ENCODE data around the gene ZDHHC4.
A peak's percentile ranks its signal among the peaks of the same experiment; 100 is the strongest.
"Not testable (repeated sequence)": the region's sequence is repeated elsewhere in the genome, so short reads cannot be mapped to it uniquely, and the experiment has no call there.

ZDHHC4 gene

GRCh38 chr7:6562106-6562505 is 15.1 kb upstream of the ZDHHC4 start:
- Histone ChIP-seq H3K9me3 (ENCODE audit: control insufficient read depth in 2 of 2, low read length in 2 of 2) (no peaks in the 10 kb centered on the region), H3K4me1 (ENCODE audit: control insufficient read depth in 2 of 2, insufficient read depth in 2 of 2, low read length in 2 of 2) (no peaks in the 10 kb centered on the region), H3K9ac (ENCODE audit: low read depth in 1 of 2, low read length in 2 of 2) (no peak overlapping the region), H3K27me3 (ENCODE audit: control insufficient read depth in 2 of 2, insufficient read depth in 2 of 2, low read length in 2 of 2) (no peaks in the 10 kb centered on the region), H3K36me3 (ENCODE audit: control insufficient read depth in 2 of 2, insufficient read depth in 2 of 2, low read length in 2 of 2) (no peaks in the 10 kb centered on the region), H3K27ac (ENCODE audit: low read depth in 2 of 2, low read length in 2 of 2) (no peak overlapping the region), H3K4me3 (ENCODE audit: low read length in 2 of 2) (no peak overlapping the region)

DNA sequence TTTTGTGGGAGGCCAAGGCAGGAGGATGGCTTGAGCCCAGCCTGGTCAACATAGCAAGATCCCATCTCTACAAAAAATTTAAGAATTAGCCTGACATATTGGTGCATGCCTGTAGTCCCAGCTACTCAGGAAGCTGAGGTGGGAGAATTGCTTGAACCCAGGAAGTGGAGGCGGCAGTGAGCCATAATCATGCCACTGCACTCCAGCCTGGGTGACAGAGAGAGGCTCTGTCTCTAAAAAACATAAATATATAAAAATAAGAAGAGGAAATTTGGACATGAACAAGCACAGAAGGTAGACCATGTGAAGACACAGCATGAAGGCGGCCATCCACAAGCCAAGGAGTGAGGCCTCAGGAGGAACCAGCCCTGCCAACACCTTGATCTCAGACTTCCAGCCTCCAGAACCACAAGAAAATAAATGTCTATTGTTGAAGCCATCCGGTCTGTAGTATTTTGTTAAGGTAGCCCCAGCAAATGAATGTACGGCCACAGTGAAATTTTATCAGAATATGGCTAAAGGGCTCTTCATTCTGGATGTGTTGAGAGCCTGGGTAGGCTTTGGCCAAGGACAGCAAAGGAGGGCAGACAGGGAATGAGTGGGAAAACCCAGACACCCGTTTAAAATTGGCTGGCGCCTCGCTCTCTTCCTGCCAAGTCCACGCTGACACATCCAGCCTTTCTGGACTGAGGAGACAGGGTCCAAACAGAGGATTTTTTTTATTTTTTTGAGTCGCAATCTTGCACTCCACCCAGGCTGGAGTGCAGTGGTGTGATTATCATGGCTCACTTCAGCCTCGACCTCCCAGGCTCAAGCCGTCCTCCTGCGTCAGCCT is 13.1 kb upstream of the ZDHHC4 start:
- no peaks in the 10 kb centered on the region for H3K9me3 ChIP-seq (ENCODE audit: control insufficient read depth in 2 of 2, low read length in 2 of 2)
- no peaks in the 10 kb centered on the region for H3K4me1 ChIP-seq (ENCODE audit: control insufficient read depth in 2 of 2, insufficient read depth in 2 of 2, low read length in 2 of 2)
- H3K27me3 ChIP-seq (ENCODE audit: control insufficient read depth in 2 of 2, insufficient read depth in 2 of 2, low read length in 2 of 2): no peaks in the 10 kb centered on the region
- H3K27ac ChIP-seq (ENCODE audit: low read depth in 2 of 2, low read length in 2 of 2): no peak overlapping the region
- H3K9ac ChIP-seq (ENCODE audit: low read depth in 1 of 2, low read length in 2 of 2): no peak overlapping the region
- H3K4me3 ChIP-seq (ENCODE audit: low read length in 2 of 2): no peak overlapping the region
- H3K36me3 ChIP-seq (ENCODE audit: control insufficient read depth in 2 of 2, insufficient read depth in 2 of 2, low read length in 2 of 2): no peaks in the 10 kb centered on the region

DNA sequence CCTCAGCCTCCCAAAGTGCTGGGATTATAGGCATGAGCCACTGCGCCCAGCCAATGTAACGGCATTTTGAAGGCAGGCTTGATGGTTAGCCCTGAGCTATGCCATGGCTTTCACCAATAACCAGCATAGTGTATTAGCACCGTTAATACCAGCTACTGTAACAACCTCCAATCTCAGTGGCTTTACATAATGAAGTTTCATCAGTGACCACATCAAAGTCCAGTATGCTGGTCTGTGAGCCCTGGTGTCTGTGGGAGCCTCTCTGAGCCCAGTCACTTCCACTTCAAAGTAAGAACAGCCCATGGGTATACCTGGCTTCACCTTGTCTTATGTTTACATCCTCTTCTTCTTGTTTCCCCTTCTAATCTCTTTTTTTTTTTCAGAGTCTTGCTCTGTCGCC is 11.6 kb upstream of the ZDHHC4 start:
- Histone ChIP-seq H3K27me3 (ENCODE audit: control insufficient read depth in 2 of 2, insufficient read depth in 2 of 2, low read length in 2 of 2) (no peaks in the 10 kb centered on the region), H3K4me3 (ENCODE audit: low read length in 2 of 2) (no peak overlapping the region), H3K9ac (ENCODE audit: low read depth in 1 of 2, low read length in 2 of 2) (no peak overlapping the region), H3K27ac (ENCODE audit: low read depth in 2 of 2, low read length in 2 of 2) (no peak overlapping the region), H3K4me1 (ENCODE audit: control insufficient read depth in 2 of 2, insufficient read depth in 2 of 2, low read length in 2 of 2) (no peaks in the 10 kb centered on the region), H3K9me3 (ENCODE audit: control insufficient read depth in 2 of 2, low read length in 2 of 2) (no peaks in the 10 kb centered on the region), H3K36me3 (ENCODE audit: control insufficient read depth in 2 of 2, insufficient read depth in 2 of 2, low read length in 2 of 2) (no peaks in the 10 kb centered on the region)

DNA sequence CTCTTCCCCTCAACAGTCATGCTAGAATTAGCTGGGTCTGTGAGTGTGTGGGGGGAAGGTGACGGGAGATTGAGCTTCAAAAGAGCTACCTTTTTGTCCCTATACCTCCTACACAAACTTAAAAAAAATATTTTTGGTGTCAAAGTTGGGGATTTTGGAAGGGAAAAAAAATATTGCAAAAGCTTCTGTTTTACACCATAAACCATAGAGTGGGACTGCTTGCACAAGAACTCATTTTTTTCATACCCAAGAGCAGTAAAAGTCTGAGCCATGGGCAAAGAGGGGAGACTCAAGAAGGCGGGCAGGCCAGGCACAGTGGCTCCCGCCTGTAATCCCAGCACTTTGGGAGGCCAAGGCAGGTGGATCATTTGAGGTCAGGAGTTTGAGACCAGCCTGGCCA is 9.4 kb upstream of the ZDHHC4 start:
- Histone ChIP-seq H3K9ac (ENCODE audit: low read depth in 1 of 2, low read length in 2 of 2) (no peak overlapping the region), H3K36me3 (ENCODE audit: control insufficient read depth in 2 of 2, insufficient read depth in 2 of 2, low read length in 2 of 2) (no peaks in the 10 kb centered on the region), H3K4me3 (ENCODE audit: low read length in 2 of 2) (no peak overlapping the region), H3K9me3 (ENCODE audit: control insufficient read depth in 2 of 2, low read length in 2 of 2) (no peaks in the 10 kb centered on the region), H3K27me3 (ENCODE audit: control insufficient read depth in 2 of 2, insufficient read depth in 2 of 2, low read length in 2 of 2) (no peaks in the 10 kb centered on the region), H3K27ac (ENCODE audit: low read depth in 2 of 2, low read length in 2 of 2) (no peak overlapping the region), H3K4me1 (ENCODE audit: control insufficient read depth in 2 of 2, insufficient read depth in 2 of 2, low read length in 2 of 2) (no peaks in the 10 kb centered on the region)

GRCh38 chr7:6571160-6571779 is 6.0 kb upstream of the ZDHHC4 start:
- Histone ChIP-seq H3K27ac (ENCODE audit: low read depth in 2 of 2, low read length in 2 of 2) (no peak overlapping the region), H3K27me3 (ENCODE audit: control insufficient read depth in 2 of 2, insufficient read depth in 2 of 2, low read length in 2 of 2) (no peaks in the 10 kb centered on the region), H3K9ac (ENCODE audit: low read depth in 1 of 2, low read length in 2 of 2) (no peak overlapping the region), H3K4me1 (ENCODE audit: control insufficient read depth in 2 of 2, insufficient read depth in 2 of 2, low read length in 2 of 2) (no peaks in the 10 kb centered on the region), H3K9me3 (ENCODE audit: control insufficient read depth in 2 of 2, low read length in 2 of 2) (no peaks in the 10 kb centered on the region), H3K4me3 (ENCODE audit: low read length in 2 of 2) (no peak overlapping the region), H3K36me3 (ENCODE audit: control insufficient read depth in 2 of 2, insufficient read depth in 2 of 2, low read length in 2 of 2) (no peaks in the 10 kb centered on the region)

GRCh38 chr7:6575281-6576023 is 1.8 kb upstream of the ZDHHC4 start:
- H3K9ac ChIP-seq (ENCODE audit: low read depth in 1 of 2, low read length in 2 of 2): no peak overlapping the region
- no peaks in the 10 kb centered on the region for H3K9me3 ChIP-seq (ENCODE audit: control insufficient read depth in 2 of 2, low read length in 2 of 2)
- H3K36me3 ChIP-seq (ENCODE audit: control insufficient read depth in 2 of 2, insufficient read depth in 2 of 2, low read length in 2 of 2): peaks cover 0 to 3% of the 10 kb centered on the region in 2 donors
- H3K4me3 ChIP-seq (ENCODE audit: low read length in 2 of 2): no peak overlapping the region
- no peak overlapping the region for H3K27ac ChIP-seq (ENCODE audit: low read depth in 2 of 2, low read length in 2 of 2)
- H3K27me3 ChIP-seq (ENCODE audit: control insufficient read depth in 2 of 2, insufficient read depth in 2 of 2, low read length in 2 of 2): no peaks in the 10 kb centered on the region
- no peaks in the 10 kb centered on the region for H3K4me1 ChIP-seq (ENCODE audit: control insufficient read depth in 2 of 2, insufficient read depth in 2 of 2, low read length in 2 of 2)

GRCh38 chr7:6576024-6576866 is 1.0 kb upstream of the ZDHHC4 start:
- Histone ChIP-seq H3K4me1 (ENCODE audit: control insufficient read depth in 2 of 2, insufficient read depth in 2 of 2, low read length in 2 of 2) (peaks cover 0 to 5% of the 10 kb centered on the region in 2 donors), H3K9me3 (ENCODE audit: control insufficient read depth in 2 of 2, low read length in 2 of 2) (no peaks in the 10 kb centered on the region), H3K27me3 (ENCODE audit: control insufficient read depth in 2 of 2, insufficient read depth in 2 of 2, low read length in 2 of 2) (no peaks in the 10 kb centered on the region), H3K4me3 (ENCODE audit: low read length in 2 of 2) (peak overlapping the region; percentile 53 to 82), H3K36me3 (ENCODE audit: control insufficient read depth in 2 of 2, insufficient read depth in 2 of 2, low read length in 2 of 2) (peaks cover 0 to 11% of the 10 kb centered on the region in 2 donors), H3K9ac (ENCODE audit: low read depth in 1 of 2, low read length in 2 of 2) (no peak overlapping the region), H3K27ac (ENCODE audit: low read depth in 2 of 2, low read length in 2 of 2) (no peak overlapping the region)

- peak overlapping the region in 1 of 2 donors; percentile 86 for H3K27ac ChIP-seq (ENCODE audit: low read depth in 2 of 2, low read length in 2 of 2)
- H3K9me3 ChIP-seq (ENCODE audit: control insufficient read depth in 2 of 2, low read length in 2 of 2); H3K4me1 ChIP-seq (ENCODE audit: control insufficient read depth in 2 of 2, insufficient read depth in 2 of 2, low read length in 2 of 2); H3K27me3 ChIP-seq (ENCODE audit: control insufficient read depth in 2 of 2, insufficient read depth in 2 of 2, low read length in 2 of 2): not testable (repeated sequence)
- peak overlapping the region; percentile 82 for H3K4me3 ChIP-seq (ENCODE audit: low read length in 2 of 2)
- peak overlapping the region in 1 of 2 donors; percentile 81 for H3K9ac ChIP-seq (ENCODE audit: low read depth in 1 of 2, low read length in 2 of 2)
- H3K36me3 ChIP-seq (ENCODE audit: control insufficient read depth in 2 of 2, insufficient read depth in 2 of 2, low read length in 2 of 2): peaks cover 2 to 16% of the 10 kb centered on the region in 2 donors
Measured at GRCh38 chr7:6576867-6577368, 336 bp upstream of the ZDHHC4 start.

- Histone ChIP-seq H3K9ac (ENCODE audit: low read depth in 1 of 2, low read length in 2 of 2) (no peak overlapping the region), H3K27me3 (ENCODE audit: control insufficient read depth in 2 of 2, insufficient read depth in 2 of 2, low read length in 2 of 2) (no peaks in the 10 kb centered on the region), H3K4me1 (ENCODE audit: control insufficient read depth in 2 of 2, insufficient read depth in 2 of 2, low read length in 2 of 2) (peaks cover 0 to 5% of the 10 kb centered on the region in 2 donors), H3K27ac (ENCODE audit: low read depth in 2 of 2, low read length in 2 of 2) (no peak overlapping the region), H3K4me3 (ENCODE audit: low read length in 2 of 2) (peak overlapping the region in 1 of 2 donors; percentile 82), H3K9me3 (ENCODE audit: control insufficient read depth in 2 of 2, low read length in 2 of 2) (no peaks in the 10 kb centered on the region), H3K36me3 (ENCODE audit: control insufficient read depth in 2 of 2, insufficient read depth in 2 of 2, low read length in 2 of 2) (peaks cover 5 to 30% of the 10 kb centered on the region in 2 donors)
Measured at GRCh38 chr7:6578114-6579084, 1.1 kb downstream of the ZDHHC4 start.
